Measurements from ENCODE around the gene CRHR1. TPM values are rescaled to one million over a fixed set of nuclear protein-coding genes. Genes with fewer than 3 reads are reported as not detected.

CRHR1 gene
- total RNA-seq, 1 experiment from 2014 or later, result 1.6 TPM

Other genes with a start within 250 kb of the CRHR1 start
- gene SPPL2C, start 60.6 kb downstream of the CRHR1 start, total RNA-seq (2021), result not detected in 3 replicates
- gene MAPT, start 110.2 kb downstream of the CRHR1 start, total RNA-seq (2021), result 2.2 to 4.2 TPM (median 2.9 TPM) in 3 replicates
- not detected in 3 replicates for gene STH, start 214.9 kb downstream of the CRHR1 start, total RNA-seq (2021)